AG10803 (cell line): ENCODE results near the gene CEP104.
A peak's percentile ranks its signal among the peaks of the same experiment; 100 is the strongest.

Experiments used
- DNase-seq: peaks from one replicate; pipeline ENCODE4 v3.0.0; 2010; ENCODE audit warnings: low read depth
- H3K4me3 ChIP-seq: 2 replicates; pipeline ENCODE4 v1.5.1; 2011; ENCODE audit warnings: mild to moderate bottlenecking, low read length, control low read depth
- CTCF ChIP-seq: conservative IDR thresholded peaks from 2 replicates; pipeline ENCODE4 v1.5.1; 2011; ENCODE audit warnings: mild to moderate bottlenecking, low read length, control low read depth, inconsistent platforms

The CEP104 gene

GRCh38 chr1:3868464-3869006 lies 11.5 kb upstream of the CEP104 start:
- DNase-seq: no peak
- TF ChIP-seq CTCF: no peak
- H3K4me3 ChIP-seq: no peak overlapping the region

GRCh38 chr1:3865606-3866160 lies 8.7 kb upstream of the CEP104 start:
- no peak for DNase-seq
- TF ChIP-seq CTCF: no peak
- no peak overlapping the region for H3K4me3 ChIP-seq

GRCh38 chr1:3864884-3865283 lies 7.9 kb upstream of the CEP104 start:
- no peak overlapping the region for H3K4me3 ChIP-seq

GRCh38 chr1:3863231-3863935 lies 6.4 kb upstream of the CEP104 start:
- H3K4me3 ChIP-seq: no peak overlapping the region
- no peak for TF ChIP-seq CTCF
- DNase-seq: no peak

More at GRCh38 chr1:3864884-3865283, 7.9 kb upstream of the CEP104 start:
- DNase-seq: no peak
- TF ChIP-seq CTCF: no peak

GRCh38 chr1:3858231-3858981 lies 1.4 kb upstream of the CEP104 start:
- peak; percentile 37 for TF ChIP-seq CTCF
- peak; percentile 35 for DNase-seq
- peak overlapping the region; percentile 94 for H3K4me3 ChIP-seq

GRCh38 chr1:3857791-3858129 lies 749 bp upstream of the CEP104 start:
- DNase-seq: no peak
- no peak for TF ChIP-seq CTCF
- H3K4me3 ChIP-seq: peak overlapping the region; percentile 94
